H1 (cell line): ENCODE data around the gene ARL6IP1.

Experiments used
- ASH2L ChIP-seq: fragments of 200-600, 300-600 bp; sonication (generic); IDR thresholded peaks from one replicate; pipeline ENCODE4 v1.7.1; 2017; ENCODE audit warnings: low read length
- CTCF ChIP-seq, 3 experiments: IDR thresholded peaks; 1 replicate in 2 of 3; 2 replicates in 1 of 3; pipeline versions ENCODE4 v1.5.1 to v1.6.1; 2011; ENCODE audit warnings: low read length in 3 of 3, mild to moderate bottlenecking in 3 of 3, inconsistent platforms in 2 of 3, low read depth in 1 of 3, moderate library complexity in 1 of 3; ENCODE audit not compliant: insufficient read depth in 1 of 3; ENCODE audit errors: control extremely low read depth in 1 of 3
- RAD21 ChIP-seq, 2 experiments: IDR thresholded peaks in 1 of 2; conservative IDR thresholded peaks in 1 of 2; 2 replicates each; pipeline ENCODE4 v1.6.1; 2011; ENCODE audit warnings: low read depth in 2 of 2, low read length in 2 of 2, improper control_type of control experiment in 1 of 2, inconsistent platforms in 1 of 2, mild to moderate bottlenecking in 1 of 2, moderate library complexity in 1 of 2
- RNF2 ChIP-seq: fragments of 200-900, 300-1000 bp; sonication (generic); IDR thresholded peaks from 2 replicates; pipeline ENCODE4 v1.7.1; 2016; ENCODE audit warnings: borderline replicate concordance, low read depth, mild to moderate bottlenecking, antibody characterized with exemption, low read length; ENCODE audit not compliant: poor library complexity, severe bottlenecking; ENCODE audit errors: missing control alignments
- SP2 ChIP-seq: IDR thresholded peaks from 2 replicates; pipeline ENCODE4 v1.6.1; 2012; ENCODE audit warnings: mild to moderate bottlenecking, low read length, inconsistent platforms

DNA sequence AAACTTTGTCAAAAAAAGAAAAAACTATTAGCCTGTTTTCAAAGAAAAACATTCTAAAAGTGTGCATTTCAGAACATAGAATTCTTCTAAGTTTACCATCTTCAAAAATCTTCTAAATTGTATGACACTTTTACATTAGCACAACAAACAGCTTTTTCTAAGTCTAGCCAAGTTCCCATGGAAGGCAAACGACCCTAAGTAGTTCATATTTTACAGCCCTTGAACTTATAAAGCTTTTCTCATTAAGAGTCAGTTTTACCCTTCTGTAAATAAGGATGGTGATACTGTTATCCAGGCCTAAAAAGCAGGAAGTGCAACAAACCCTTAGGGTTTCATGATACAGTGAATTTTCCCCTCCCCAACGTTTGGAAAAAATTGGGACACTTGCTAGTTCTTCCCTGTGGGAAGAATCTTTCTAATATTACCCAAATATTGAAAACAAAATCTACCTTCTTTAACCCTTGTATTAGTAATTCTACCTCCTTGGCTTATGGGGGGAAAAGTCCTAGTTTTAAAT lies 4.0 kb upstream of the ARL6IP1 start:
- TF ChIP-seq CTCF (IDR thresholded peaks at IDR 0.05; ENCODE audit: control extremely low read depth in 1 of 3, insufficient read depth in 1 of 3, low read depth in 1 of 3, low read length in 3 of 3) (no peak), ASH2L (no peak), RAD21 (IDR thresholded peaks at IDR 0.05 in 1 of 2, conservative IDR thresholded peaks at IDR 0.05 in 1 of 2; ENCODE audit: low read depth in 2 of 2, low read length in 2 of 2) (no peak), SP2 (no peak), RNF2 (no peak)
